Measurements from ENCODE around the gene CST7.

CST7 gene

GRCh38 chr20:24992487-24993205 lies 43.6 kb downstream of the CST7 start, which contains the start of gene APMAP:
Gene APMAP (minus strand): TSS chr20:24992751. CDS start chr20:24992688, 63 bp downstream.
- TF ChIP-seq CTCF (IDR thresholded peaks at IDR 0.05) = no peak
- peak within 1 kb of the TSS; percentile 92 to 94 for H3K27ac ChIP-seq

GRCh38 chr20:24993337-24994185 lies 44.5 kb downstream of the CST7 start:
- peak overlapping the region; percentile 66 to 80 for H3K4me3 ChIP-seq
- peak overlapping the region; percentile 92 to 94 for H3K27ac ChIP-seq
- peak; percentile 40 to 49 for TF ChIP-seq CTCF (IDR thresholded peaks at IDR 0.05)
- H3K27me3 ChIP-seq = no peaks in the 10 kb centered on the region
- DNase-seq = peak in 1 of 2 donors; percentile 20
- H3K9me3 ChIP-seq = no peaks in the 10 kb centered on the region
- H3K4me1 ChIP-seq = peaks cover 0 to 33% (median 23%) of the 10 kb centered on the region in 4 donors
- no peaks in the 10 kb centered on the region for H3K36me3 ChIP-seq
- intact Hi-C loops (cut with DNase I; ENCODE audit: low total_unique reads) = loop anchor here (1.0 to 10.0 kb wide), 3 partner anchors 72 to 414 kb away; partner anchors contain the start of gene GINS1

More at GRCh38 chr20:24992487-24993205, 43.6 kb downstream of the CST7 start, which contains the start of gene APMAP:
- H3K36me3 ChIP-seq = no peaks in the 10 kb centered on the region
- intact Hi-C loops (cut with DNase I; ENCODE audit: low total_unique reads) = loop anchor here (1.0 to 10.0 kb wide), 3 partner anchors 73 to 415 kb away; partner anchors contain the start of gene GINS1
- peak; percentile 96 to 97 for DNase-seq
- H3K4me1 ChIP-seq = peaks cover 0 to 33% (median 23%) of the 10 kb centered on the region in 4 donors
- H3K9me3 ChIP-seq = no peaks in the 10 kb centered on the region
- peak within 1 kb of the TSS; percentile 66 to 80 for H3K4me3 ChIP-seq
- no peaks in the 10 kb centered on the region for H3K27me3 ChIP-seq

- no peaks in the 10 kb centered on the region for H3K9me3 ChIP-seq
- no peak for TF ChIP-seq CTCF (IDR thresholded peaks at IDR 0.05)
- intact Hi-C loops (cut with DNase I; ENCODE audit: low total_unique reads) = loop anchor here (5.0 to 10.0 kb wide), 2 partner anchors 261 to 413 kb away; partner anchors contain the start of gene GINS1
- peaks cover 0 to 33% (median 23%) of the 10 kb centered on the region in 4 donors for H3K4me1 ChIP-seq
- peak overlapping the region in 1 of 2 donors; percentile 92 for H3K27ac ChIP-seq
- no peaks in the 10 kb centered on the region for H3K27me3 ChIP-seq
- H3K36me3 ChIP-seq = no peaks in the 10 kb centered on the region
- no peak overlapping the region for H3K4me3 ChIP-seq
- no peak for DNase-seq
Observed at GRCh38 chr20:24994186-24994465, 45.1 kb downstream of the CST7 start.

DNA sequence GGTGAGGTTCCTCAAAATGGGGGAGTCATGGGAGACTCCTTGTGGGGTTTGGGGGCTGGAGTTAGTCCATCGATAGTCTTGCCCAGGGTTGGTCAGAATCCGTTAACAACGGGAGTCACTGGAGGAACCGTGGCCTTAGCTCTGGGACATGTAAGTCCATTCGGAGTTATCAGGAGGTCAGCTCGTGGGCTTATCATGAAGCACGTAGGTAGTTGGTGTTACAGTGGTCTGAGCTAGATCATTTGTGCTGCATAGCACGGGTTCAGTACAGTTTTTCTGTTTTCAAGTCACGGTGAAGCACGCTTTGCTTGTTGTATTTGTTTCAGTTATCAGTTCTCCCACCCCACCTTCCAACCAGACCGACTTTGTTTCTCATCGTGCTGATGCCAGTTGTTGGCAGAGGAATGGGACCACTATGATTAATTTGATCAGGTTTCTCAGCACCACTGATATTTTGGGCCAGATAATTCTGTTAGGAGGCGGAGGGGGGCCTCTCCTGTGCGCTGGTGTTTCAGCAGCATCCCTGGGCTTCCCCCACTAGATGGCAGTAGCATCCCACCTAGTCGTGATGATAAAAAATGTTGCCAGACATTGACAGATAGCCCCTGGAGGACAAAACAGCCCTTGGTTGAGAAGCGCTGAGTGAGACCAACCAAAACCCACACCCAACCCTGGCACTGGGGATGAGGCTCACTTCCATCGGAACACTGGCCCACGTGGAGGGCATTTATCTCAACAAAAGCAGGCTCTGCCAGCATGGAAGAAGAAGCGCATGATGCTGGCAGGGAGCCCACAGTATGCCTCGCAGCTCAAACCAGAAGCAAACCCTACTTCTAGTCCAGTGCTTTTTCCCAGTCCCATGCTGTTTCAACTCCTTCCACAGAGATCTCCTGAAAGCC lies 45.6 kb downstream of the CST7 start:
- TF ChIP-seq CTCF (IDR thresholded peaks at IDR 0.05) = peak; percentile 95 to 98
- H3K4me1 ChIP-seq = peaks cover 0 to 33% (median 23%) of the 10 kb centered on the region in 4 donors
- intact Hi-C loops (cut with DNase I; ENCODE audit: low total_unique reads) = loop anchor here (5.0 to 10.0 kb wide), 4 partner anchors 183 to 413 kb away; partner anchors contain the start of genes ABHD12 and GINS1
- no peaks in the 10 kb centered on the region for H3K36me3 ChIP-seq
- no peaks in the 10 kb centered on the region for H3K27me3 ChIP-seq
- H3K9me3 ChIP-seq = no peaks in the 10 kb centered on the region
- H3K4me3 ChIP-seq = peak overlapping the region in 1 of 2 donors; percentile 8
- DNase-seq = peak; percentile 80 to 85
- H3K27ac ChIP-seq = no peak overlapping the region

Measured in tibial artery (tissue), 4 donors.